GM10847 (cell line): ENCODE data around the gene GALNT9.

ENCODE experiments used
- POLR2A ChIP-seq: IDR thresholded peaks from 2 replicates; pipeline ENCODE4 v1.6.1; 2011; ENCODE audit not compliant: insufficient read length; ENCODE audit errors: extremely low read depth

The GALNT9 gene

DNA sequence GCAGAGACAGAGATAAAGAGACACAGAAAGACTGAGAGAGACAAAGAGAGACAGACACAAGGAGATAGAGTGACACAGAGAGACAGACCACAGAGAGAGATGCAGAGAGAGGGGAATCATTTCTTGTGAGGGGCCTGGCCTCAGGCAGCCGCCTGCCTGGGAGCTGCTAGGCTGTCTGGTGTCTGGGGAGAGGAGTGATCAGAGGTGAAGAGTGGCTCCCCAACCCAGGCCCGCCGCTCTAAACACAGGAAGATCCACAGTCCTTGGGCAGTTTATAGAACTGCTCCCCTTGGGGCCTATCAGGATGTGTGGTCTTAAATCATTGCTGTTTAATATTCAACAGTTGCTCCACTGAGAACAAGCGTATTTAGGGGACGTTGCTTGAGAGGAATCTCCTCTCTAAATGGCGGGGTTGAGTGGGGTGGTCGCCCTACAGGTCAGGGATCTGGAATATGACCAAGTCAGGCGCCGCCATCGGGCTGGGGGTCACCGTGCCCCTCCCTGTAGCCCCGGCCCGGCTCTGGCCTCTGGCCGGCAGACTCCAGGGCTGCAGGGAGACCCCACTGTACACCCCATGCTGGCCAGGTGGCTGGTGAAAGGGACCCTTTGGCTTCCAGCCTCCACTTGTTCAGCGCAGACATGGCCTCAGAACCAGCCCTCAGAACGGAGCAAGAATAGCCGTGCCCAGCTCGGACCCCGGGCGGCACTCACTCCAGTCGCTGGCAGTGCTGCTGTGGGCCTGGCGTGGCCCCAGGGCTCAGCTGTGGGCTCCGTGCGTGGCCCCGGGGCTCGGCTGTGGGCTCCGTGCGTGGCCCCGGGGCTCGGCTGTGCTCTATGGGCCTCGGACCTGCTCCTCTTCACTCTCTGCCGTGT is 89.4 kb downstream of the GALNT9 start:
- TF ChIP-seq POLR2A = no peak

- no peak for TF ChIP-seq POLR2A
Observed at GRCh38 chr12:132239392-132239791, 90.0 kb downstream of the GALNT9 start.

DNA sequence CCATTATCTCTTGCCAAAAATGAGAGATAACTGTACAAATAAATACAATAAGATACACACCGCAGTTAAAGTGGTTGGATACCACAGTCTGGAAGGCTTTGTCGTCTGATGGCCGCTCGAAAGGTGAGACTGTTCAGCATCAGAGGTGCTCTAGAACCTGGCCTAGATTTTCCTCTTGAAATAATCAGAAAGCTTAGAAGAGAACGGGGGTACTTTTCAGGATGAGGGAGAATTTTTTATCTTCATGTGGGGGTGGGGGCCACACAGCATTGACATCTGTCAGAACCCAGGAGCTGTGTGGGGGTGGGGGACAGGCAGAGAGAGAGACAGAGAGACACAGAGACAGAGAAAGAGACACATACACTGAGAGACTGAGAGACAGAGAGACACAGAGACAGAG is 90.5 kb downstream of the GALNT9 start:
- no peak for TF ChIP-seq POLR2A

GRCh38 chr12:132238488-132238854 is 90.9 kb downstream of the GALNT9 start:
- no peak for TF ChIP-seq POLR2A

- no peak for TF ChIP-seq POLR2A
Observed at GRCh38 chr12:132237772-132238487, 91.5 kb downstream of the GALNT9 start.

- no peak for TF ChIP-seq POLR2A
Observed at GRCh38 chr12:132236930-132237771, 92.2 kb downstream of the GALNT9 start.

DNA sequence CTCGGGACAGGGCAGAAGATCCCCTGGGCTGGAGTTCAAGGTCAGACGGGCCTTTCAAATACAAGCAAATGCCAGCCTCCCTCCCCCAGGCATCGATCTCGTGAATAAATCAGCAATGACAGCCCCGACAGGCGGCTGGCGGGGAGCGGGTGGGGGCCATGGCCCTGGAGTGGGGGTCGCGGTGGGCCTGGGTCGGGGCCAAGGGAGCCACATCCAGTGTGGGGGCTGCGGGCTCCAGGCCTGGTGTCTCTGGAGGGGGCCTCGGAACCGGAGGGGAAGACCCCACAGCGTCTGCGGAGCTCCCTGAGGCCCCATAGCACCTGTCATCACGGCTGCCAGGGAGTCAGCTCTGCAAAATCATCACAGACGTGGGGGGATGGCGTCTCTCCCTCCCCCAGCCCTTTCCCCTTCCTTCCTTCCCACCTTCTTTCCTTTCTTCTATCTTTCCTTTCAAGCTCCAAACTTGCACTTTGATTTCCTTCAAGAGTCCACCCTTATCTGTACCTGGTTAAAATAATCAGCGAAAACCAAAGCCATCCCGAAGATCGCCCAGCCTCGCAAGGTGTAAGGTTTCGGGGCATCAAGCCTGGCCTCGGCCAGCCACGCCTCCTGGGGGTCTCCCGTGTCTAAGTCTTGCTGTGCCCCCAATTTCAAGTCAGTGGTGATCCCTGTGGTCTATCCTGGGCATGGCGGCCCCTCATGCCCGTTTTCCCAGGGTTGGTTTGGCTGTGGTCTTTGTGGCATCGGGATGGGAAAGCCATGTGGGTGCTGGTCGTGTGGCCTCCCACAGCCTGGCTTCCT is 93.1 kb downstream of the GALNT9 start:
- no peak for TF ChIP-seq POLR2A

DNA sequence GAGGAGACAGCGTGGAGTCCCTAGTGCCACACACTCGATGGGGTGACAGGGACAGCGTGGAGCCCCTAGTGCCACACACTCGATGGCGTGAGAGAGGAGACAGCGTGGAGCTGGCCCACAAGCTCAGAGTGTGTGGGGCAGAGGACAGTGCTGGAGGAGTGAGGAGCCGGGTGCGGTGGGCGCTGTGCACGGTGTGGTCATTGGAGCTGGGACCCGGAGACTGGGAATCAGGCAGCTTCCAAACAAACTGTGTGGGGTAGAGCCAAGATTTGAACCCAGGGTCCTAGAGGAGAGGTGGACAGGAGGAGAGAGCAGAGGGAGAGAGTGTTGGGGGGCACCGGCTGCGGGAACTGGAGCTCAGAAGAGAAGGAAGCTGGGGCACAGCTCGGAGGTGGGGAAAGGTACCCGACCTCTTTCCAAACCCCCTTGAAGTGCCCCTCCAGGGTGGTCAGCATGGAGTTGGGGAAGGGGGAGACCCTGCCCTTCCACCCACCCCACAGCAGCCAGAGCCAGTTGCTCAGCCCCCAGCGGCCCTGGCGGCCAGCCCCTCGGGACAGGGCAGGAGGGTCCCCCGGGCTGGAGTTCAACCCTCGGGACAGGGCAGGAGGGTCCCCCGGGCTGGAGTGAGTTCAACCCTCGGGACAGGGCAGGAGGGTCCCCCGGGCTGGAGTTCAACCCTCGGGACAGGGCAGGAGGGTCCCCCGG is 94.1 kb downstream of the GALNT9 start:
- no peak for TF ChIP-seq POLR2A

GRCh38 chr12:132230381-132230780 is 99.0 kb downstream of the GALNT9 start:
- no peak for TF ChIP-seq POLR2A

DNA sequence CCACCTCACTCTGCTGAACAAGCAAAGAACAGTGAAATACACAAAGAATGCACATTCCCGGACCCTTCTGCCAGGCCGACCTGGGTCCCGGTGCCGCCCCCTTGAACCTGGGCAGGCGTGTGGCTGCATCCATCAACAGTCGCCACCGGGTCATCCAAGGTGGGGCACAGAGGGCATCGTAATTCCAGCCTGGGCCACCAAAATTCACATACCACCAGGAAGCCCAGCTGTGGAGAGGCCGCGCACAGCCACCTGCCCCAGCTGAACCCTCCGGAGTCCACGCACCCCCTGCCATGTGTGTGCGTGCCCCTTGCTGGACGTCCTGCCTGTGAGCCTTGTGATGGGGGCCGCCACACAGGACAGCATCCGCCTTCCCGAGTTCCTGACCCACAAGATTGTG is 99.5 kb downstream of the GALNT9 start:
- TF ChIP-seq POLR2A = no peak

GRCh38 chr12:132229193-132229760 is 100.1 kb downstream of the GALNT9 start:
- TF ChIP-seq POLR2A = no peak

- TF ChIP-seq POLR2A = no peak
Observed at GRCh38 chr12:132228476-132229192, 100.8 kb downstream of the GALNT9 start.

DNA sequence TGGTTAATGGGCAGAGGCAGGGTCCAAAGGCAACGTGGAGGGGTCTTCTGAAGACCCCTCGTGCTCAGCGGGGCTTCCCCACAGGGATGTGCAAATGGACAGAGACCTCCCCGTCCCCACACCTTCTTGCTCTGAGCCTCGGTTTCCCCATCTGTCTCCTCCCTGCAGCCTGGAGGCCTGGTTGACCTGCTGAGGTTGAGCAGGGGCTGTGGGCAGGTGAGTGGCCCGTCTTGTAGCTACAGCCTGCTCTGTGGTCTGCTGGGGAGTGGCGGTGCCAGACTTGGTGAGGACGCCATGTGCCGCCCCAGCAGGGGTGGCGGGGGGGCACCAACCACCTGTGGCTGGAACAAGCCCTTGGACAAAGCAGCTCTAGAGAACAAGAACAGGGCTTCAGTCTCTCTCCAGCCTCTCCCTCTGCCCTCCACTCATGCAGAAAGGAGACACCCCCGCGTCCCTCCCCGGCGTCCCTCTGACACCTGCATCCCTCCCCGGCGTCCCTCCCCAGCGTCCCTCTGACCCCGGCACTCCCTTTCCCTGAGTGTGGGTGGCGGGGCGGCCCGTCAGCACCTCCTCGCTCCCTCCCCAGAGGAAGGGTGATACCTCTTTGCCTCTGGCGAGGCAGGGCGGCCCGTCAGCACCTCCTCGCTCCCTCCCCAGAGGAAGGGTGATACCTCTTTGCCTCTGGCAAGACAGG is 101.5 kb downstream of the GALNT9 start:
- no peak for TF ChIP-seq POLR2A
